Right hindlimb (tissue), 1 donor: Measurements from ENCODE around the gene TLR6.

Experiments
- DNase-seq: peaks from one replicate; pipeline ENCODE4 v3.0.0-alpha.2; 2018

The TLR6 gene, protein sequence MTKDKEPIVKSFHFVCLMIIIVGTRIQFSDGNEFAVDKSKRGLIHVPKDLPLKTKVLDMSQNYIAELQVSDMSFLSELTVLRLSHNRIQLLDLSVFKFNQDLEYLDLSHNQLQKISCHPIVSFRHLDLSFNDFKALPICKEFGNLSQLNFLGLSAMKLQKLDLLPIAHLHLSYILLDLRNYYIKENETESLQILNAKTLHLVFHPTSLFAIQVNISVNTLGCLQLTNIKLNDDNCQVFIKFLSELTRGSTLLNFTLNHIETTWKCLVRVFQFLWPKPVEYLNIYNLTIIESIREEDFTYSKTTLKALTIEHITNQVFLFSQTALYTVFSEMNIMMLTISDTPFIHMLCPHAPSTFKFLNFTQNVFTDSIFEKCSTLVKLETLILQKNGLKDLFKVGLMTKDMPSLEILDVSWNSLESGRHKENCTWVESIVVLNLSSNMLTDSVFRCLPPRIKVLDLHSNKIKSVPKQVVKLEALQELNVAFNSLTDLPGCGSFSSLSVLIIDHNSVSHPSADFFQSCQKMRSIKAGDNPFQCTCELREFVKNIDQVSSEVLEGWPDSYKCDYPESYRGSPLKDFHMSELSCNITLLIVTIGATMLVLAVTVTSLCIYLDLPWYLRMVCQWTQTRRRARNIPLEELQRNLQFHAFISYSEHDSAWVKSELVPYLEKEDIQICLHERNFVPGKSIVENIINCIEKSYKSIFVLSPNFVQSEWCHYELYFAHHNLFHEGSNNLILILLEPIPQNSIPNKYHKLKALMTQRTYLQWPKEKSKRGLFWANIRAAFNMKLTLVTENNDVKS

DNA sequence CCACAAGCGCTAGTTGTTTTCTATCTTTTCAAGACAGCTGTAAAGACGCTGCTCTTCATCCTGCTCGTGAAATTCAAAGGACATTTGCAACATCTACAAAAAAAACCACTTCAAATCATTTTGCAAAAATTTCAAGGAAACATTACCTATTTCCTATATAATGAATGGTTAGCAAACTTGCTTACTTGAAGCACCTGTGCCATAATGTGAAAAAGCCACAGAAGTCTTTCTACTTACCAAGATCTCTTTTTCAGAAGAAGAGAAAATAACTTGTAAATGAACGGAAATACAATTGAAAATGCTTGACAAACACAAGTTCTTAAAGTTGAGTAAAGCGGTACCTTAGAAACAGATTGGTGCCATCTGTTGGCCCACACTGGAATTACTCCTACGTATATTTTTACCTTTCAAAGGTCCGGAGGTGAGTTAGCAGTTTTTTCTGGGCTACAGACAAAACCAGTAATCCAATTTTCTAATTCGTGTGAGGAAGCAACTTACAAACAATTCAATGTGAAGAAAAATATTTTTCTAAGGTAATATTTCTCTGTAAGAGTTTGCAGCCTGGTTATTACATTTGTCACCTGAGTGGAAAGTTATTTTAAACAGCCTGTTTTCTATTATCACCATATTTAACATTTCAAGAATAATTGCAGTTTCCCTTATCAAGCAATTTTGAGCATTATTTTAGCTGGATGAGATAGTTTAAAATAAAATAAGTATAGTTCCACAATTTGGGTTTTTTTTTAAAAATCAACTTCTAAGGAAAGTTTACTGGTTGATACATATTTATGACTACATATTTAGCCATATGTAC is at the start of gene TLR6:
TLR6 (minus strand) TSS at position 294 of the 814 bp plus-strand sequence. CDS start 27,344 bp downstream, outside the sequence.
- DNase-seq: no peak

DNA sequence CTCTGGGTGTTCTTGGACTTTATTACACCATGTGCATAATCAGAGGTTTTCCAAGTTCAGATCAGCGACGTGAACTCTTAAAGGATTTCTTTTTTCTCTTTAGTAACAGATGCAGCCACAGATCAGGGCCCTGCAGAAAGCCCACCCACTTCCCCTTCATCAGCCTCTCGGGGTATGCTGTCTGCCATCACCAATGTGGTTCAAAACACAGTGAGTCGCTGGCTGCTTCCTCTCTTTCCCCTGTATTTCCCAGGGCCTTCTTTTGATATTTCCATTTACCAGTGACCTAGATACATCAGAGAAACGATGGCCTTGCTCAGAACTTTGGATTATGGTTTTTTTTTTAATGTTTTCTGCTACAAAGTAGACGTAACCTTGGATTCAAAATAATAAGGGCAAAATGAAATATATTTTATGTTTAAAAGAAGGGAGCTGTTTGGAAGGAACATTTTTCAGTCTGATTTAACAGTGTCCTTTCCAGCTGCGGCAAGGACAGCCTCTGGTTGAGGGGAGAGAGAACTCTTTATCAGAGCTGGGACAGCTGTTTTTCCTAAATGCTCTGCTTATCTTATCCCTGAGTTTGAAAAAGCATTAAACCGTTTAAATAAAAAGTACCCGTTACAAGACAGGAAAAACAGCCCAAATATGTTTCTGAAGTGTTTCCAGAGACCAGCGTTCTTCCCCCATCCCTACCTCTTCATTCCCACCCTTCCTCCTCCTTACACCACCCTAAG is 49.2 kb upstream of the TLR6 start:
- no peak for DNase-seq

DNA sequence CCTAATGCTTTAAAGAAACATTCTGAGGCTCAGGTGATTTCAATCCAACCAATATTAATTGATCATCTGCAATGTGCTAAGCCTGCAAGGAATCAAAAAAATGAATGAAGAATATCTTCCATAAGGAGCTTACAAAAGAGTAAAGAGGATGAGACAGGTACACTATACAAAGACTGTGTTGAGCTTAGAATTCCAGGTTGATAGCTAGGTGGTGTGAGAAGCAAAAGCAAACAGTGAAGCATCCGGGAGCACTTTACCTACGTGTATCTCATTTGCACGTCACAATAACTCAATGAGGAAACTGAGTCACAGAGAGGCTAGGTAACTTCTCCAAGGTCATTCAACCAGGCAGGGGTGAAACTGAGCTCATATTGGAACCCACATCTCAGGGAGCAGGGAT is 48.1 kb upstream of the TLR6 start:
- no peak for DNase-seq

DNA sequence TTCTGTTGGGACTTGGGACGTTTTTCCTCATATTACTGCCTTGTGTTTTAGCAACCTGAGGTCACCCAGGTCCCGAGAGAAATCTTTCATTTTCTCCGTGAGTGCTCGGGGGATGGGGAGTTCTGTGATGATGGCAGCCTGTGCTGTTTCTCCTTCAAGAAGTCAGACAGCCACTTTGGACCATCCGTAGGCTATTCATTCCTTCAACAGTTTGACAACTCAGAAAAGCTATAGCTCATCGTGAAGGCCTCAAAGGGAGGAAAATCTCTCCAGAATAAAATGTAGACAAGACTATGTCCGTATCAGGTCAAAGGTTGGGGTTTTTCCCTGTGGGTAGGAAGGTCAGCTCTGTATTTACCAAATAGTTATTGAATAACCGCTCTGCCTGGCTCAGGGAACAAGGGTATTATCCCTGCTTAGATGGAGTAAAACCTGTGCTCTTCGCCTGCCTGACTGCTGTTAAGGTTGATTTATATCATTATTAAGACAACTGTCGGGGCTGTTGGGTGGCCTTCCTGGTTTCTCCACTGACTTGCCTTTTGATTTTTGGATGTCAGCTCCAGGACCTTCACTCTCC is 47.6 kb upstream of the TLR6 start:
- DNase-seq: no peak

DNA sequence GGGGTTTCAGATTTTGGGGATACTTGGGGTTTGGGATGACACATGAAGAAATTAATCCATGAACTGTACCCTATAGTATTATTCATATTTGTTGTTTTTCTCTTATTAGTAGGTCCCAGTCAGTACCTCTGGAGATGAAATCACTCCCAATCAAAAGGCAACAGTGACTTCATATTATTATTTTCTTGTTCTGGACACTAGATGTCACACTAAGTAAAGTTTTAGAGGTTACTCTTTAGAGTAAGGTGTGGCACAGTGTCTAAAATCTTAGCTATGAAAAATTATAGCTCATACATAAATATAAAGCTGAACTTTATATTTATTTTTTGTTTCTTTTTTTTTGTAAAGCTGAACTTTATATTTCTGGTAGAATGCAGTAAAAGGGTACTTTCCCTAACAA is 46.1 kb upstream of the TLR6 start:
- DNase-seq: no peak

DNA sequence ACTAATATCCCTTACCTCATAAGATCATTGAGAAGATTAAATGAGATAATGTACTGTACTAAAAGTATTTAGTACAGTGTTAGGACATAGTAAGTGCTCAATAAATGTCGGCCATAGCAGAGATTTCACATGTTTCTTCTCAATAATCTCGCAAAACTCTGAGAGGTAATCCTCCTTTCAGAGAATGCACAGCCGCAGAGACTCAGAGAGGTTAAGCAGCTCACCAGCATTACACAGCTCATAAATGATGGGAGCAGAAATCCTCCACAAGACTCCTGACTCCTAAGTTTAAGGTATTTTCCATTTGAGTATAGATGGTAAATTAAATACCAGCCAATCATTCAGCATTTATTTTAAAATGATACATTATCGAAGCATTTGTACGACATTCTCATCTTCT is 45.6 kb upstream of the TLR6 start:
- DNase-seq: no peak

DNA sequence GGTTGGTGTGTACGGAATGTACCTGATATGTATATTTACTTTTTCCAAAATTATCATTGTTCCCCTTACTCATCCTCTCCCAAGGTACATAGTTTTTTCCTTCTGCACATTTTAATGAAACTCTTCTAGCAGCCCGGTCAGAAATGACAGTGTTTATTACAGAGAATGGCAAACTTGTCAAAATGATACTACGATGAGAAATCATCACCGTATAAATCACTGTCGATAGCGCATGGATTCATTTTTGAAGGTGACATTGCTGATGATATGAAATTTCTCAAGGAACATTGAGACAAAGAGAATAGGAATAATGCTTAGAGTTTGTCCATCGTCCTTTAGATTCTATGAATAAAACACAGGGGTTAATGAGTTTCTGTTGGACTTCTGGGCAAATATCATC is 41.6 kb upstream of the TLR6 start:
- DNase-seq: no peak

DNA sequence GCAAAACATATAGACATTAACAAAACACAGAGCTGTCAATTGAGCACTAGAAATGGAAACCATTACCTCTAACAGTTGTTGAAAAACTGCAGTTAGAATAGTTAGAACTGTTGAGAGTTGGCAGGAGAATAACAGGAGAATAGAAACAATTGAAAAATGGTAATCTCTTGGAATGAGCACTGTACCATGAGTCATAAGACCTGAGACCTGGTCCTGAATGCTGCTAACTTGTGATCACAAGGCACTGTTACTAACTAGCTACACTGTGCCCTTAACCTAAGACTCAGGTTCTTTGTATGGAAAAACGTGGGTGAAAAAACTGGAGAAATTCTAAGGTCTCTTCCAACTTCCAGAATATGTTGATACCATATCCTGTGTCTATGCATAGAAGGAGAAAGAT is 40.3 kb upstream of the TLR6 start:
- DNase-seq: no peak

DNA sequence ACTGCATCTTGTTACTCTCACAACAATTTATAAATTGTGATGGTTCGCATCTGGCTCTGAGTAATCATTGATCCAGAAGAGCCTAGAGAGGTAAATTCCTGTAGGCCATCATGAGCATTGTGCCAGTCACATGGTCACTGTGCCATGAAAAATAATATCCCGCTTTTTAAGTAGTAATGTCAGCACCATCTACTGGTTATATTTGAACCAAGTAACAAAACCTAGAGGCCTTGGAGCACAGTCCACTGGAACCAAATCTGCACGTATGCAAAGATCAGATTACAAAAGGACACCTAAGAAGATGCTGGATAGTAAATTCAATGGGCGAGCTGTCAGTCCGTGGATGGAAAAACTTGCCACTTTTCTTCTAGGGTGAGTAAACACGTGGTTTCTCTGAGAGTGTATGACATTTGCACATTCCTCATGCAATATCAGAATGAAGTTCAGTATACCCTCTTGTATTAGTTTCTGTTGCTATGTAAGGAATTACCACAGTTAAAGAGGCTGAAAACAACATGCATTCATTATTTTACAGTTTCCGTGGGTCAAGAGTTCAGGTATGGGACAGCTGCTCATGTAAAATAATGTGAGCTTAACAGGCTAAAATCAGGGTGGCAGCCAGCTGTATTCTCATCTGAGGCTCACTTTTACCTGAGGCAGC is 37.8 kb upstream of the TLR6 start:
- no peak for DNase-seq

DNA sequence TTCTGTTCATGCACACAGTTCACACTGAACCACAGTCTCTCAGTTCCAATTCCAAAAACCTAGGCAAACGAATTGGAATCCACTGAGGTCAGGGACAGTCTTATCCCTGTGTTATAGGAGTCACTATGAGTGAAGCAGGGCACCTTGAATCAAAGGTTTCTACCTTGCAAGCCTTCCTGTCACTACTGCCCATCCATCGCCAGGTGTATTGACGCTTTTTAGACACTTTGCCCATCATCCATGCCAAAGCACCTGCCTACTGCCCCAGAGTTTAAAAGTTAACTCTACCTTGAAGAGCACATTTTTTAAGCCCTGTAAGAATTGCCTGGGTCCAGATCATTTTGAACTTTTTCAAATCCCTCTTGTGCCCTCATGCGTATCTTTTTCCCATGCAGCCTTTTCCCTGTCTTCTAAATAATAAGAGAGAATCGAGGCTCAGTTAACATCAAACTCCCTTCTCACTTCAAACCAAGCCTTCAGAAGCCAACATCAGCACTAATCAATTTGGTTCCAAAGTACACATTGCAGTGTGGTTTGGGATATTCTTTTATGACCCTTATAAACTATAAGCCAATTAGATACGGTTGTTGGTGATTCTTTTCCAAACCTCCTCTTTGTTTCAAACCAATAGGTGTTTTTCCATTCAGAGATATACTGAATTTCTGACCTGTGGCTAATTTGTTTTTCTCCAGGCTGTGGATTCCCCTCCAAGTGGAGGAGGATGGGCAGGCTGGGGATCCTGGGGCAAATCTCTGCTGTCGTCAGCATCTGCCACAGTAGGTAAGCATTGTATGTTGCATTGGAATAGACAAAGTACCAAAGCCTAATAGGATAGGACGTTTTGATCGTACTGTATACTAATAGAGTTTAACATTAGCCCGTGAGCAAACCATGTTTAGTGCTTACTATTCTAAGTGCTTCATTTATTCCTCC is 34.7 kb upstream of the TLR6 start:
- no peak for DNase-seq

DNA sequence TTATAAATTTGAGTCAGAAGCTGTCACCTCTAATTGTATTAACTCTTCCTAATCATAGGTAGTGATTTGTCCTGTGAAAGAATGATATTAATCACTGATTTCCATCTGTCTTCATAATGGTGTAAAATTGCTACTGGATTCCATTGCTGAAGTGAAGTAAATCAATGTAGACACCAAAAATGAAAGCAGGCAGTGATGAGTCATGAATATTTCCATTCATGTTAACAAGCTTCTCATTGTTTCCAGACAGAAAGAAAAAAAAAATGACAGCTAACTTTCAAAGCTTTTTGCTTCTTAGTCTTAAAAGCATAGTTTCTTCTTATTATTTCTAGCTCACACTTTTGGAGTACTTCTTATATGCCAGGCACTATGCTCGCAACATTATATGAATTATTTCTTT is 32.5 kb upstream of the TLR6 start:
- no peak for DNase-seq

DNA sequence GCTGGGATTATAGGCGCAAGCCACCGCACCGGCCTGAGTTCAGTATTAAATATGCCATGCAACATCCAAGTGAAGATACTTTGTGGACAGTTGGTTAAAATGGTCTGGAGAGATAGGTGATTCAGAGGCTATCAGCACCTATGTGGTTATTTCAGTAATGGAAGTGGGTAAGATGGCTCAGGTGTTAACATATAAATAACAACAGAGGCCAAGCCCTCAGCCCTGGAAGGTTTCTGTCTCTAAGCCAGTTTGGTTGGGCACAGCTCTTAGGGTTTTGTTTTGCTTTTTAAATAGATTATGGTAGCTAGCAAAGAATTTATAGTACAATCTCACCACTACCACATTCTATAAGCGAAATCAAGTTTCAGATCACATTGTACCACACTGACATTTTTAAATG is 27.6 kb upstream of the TLR6 start:
- no peak for DNase-seq

DNA sequence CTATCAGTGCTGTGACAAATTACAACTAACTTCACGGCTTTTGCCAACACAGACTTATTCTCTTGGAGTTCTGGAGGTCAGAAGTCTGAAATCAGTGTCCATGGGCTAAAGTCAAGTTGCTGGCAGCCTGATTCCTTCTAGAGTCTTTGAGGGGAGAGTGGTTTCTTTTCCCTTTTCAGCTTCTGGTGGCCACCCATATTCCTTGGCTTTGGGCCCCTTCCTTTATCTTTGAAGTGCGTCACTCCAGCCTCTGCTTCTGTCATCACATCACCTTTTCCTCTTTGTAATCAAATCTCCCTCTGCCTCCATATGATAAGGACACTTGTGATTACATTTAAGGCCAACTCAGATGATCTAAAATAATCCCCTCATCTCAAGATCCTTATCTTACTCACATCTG is 20.0 kb upstream of the TLR6 start:
- no peak for DNase-seq

DNA sequence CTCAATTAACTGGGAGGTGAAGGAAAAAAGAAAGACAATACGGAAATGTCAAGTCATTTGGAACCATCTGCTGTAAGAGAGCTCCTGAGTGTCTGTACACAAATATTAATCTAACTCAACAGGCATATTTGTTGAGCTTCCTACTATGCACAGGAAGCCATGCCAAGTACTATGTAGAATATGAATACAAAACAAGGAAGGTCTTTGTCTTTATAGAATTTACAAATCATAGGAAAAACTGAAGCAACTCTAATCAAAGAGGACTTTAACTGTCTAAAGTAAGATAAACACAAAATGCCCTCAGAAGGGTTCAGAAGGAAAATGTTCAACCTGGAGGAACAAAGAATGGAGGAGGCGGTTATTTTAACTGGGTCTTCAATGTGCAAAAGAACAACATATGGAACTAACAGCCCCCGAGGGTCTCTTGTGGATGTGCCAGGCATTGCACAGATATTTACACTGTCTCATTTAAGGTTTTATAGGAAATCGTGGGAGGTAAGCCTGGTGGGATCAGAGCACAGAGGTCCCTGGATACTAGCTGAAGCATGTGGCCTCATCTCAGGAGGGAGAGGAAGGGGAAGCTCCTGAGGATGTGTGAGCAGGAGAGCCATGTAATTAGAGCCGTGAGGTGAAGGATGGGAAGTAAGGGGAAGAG is 16.8 kb upstream of the TLR6 start:
- no peak for DNase-seq

DNA sequence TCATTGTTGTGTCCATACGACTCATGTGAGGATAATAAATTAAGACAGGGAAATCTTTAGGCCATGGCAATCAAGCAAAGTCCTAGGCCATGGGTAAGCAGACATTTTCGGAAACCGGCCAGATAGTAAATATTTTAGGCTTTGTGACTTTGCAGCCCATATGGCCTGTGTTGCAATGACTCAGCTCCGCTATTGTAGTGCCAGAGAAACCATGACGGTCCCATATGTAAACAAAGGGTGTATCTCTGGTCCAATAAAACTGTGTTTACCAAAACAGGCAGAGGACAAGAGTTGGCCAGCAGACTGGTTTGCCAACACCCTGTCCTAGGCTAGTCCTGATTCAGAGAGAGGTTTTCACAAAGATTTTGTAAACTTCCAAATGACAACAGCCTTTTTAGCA is 16.0 kb upstream of the TLR6 start:
- DNase-seq: no peak

DNA sequence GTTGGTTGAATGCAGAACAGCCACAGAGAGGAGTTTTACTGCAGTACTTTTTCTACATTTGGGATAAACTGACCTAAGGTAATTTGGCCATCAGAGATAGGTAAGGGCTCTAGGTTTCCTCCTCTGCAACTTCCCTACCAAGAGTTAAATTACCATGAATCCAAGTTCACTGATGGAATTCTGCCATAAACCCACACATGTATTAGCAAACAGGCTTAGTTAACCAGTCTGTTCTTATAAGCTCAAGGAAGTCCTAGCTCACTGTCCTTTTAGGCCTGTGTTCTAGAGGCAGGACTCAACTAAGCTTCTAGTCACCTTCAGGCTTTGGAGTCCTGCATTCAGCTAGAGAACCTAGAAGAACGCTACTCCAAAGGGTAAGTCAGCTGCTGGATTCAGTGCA is 15.0 kb upstream of the TLR6 start:
- DNase-seq: no peak

DNA sequence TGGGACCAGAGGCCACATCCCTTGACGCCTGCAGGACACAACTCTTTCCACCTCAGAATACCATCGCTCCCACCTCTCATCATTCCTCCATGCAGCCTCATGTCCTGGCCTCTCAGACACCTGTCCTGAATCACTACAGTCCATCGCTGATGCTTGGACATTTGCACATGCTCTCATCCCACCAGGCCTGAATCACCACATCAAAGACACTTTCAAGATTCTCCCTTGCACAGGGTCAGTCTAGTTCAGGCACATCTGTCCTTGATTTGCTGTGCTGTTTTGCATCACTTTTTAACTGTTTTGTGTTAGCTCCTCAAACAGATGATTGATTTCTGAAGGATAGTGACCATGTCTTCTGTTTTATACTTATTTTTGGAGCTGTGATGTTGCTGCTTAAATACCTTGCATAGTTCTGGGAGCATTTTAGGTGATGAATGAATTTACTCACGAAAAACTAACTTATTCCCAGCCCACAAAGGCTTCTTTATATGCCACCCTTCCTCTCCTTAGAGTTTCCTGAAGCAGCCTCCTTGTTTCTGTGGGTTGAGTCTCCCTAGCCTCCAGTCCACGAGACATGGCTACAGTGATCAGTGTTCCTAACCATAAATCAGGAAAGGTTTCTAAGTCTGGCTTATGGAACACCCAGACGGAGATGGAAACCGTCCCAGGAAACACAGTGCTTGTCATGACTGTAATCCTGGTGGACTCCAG is 13.6 kb upstream of the TLR6 start:
- no peak for DNase-seq

DNA sequence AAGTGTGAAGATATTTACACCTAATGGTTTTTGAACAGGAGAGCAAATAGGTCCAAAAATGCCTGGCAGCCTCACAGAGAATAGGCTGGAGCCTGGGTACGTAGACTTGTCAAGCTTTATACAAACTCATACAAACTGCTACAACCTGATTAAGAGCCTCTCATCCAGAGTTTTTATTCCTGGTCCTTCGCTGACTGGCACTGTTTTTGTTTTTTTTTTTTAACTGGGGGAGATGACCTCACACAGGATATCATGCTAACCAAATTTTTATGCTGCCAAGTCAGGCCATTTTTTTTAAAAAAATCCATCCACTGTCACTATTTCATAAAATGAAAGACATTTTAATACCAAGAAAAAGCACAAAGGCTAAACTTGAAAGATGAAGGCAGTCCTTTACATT is 12.9 kb upstream of the TLR6 start:
- no peak for DNase-seq
